Right cardiac atrium (tissue), 5 donors: ENCODE results near the gene CELF1. TPM values are rescaled to one million over a fixed set of nuclear protein-coding genes. Genes with fewer than 3 reads are reported as not detected.

Experiments used
- polyA plus RNA-seq: library from polyadenylated mRNA; stranded (reverse); fragments of 200-250 nt; gene quantifications from one replicate; pipeline ENCODE4 v1.2.3, GENCODE V29; 2013
- total RNA-seq, 4 donors: library from RNA; stranded (reverse); fragmentation: NEBNext Ultra II Directional; extraction: Animal tissue kit (Norgen Biotek cat#: 25700); gene quantifications; one replicate each; pipeline ENCODE4 v1.2.1, GENCODE V29; 2021
- donor health status: healthy with polysubstance abuse.
- donor health status: DM: no; HTN: yes; CAD: no.
- donor health status: DM: no; HTN: no; CAD: no.
- donor health status: DM: no; HTN: yes; CAD: no; lungs with severe emphysema.
- donor health status: DM: yes; HTN: yes; CAD: no.

The CELF1 gene
- total and polyA plus RNA-seq, 5 donors: 26.9 to 79.8 (median 70.7) TPM

Other genes with a start within 250 kb of the CELF1 start
- gene MYBPC3, start 200.4 kb downstream of the CELF1 start, total RNA-seq: 1,000 to 10,000 TPM in 3 of 4 donors, 100 to 1,000 TPM in 1; 953 to 1,924 (median 1,412) TPM
- gene MYBPC3, start 200.4 kb downstream of the CELF1 start, polyA plus RNA-seq: 1,009 TPM
- 10 to 100 TPM; 11.6 to 24.1 (median 18.6) TPM for gene SPI1, start 174.6 kb downstream of the CELF1 start, total RNA-seq
- 5.9 TPM for gene SPI1, start 174.6 kb downstream of the CELF1 start, polyA plus RNA-seq
- gene SLC39A13, start 144.5 kb downstream of the CELF1 start, total RNA-seq: 10 to 100 TPM; 41.7 to 46.6 (median 44.9) TPM
- gene SLC39A13, start 144.5 kb downstream of the CELF1 start, polyA plus RNA-seq: 61.6 TPM
- 100 to 1,000 TPM; 122 to 162 (median 155) TPM for gene PSMC3, start 126.7 kb downstream of the CELF1 start, total RNA-seq
- 170 TPM for gene PSMC3, start 126.7 kb downstream of the CELF1 start, polyA plus RNA-seq
- gene RAPSN, start 104.0 kb downstream of the CELF1 start, total RNA-seq: under 1 TPM; 0.17 to 0.50 (median 0.39) TPM
- 0.23 TPM for gene RAPSN, start 104.0 kb downstream of the CELF1 start, polyA plus RNA-seq
- 10 to 100 TPM; 13.9 to 17.2 (median 15.3) TPM for gene PTPMT1, start 12.5 kb upstream of the CELF1 start, total RNA-seq
- gene PTPMT1, start 12.5 kb upstream of the CELF1 start, polyA plus RNA-seq: 22.5 TPM
- gene KBTBD4, start 25.8 kb upstream of the CELF1 start, total RNA-seq: 10 to 100 TPM; 14.2 to 18.1 (median 14.6) TPM
- gene KBTBD4, start 25.8 kb upstream of the CELF1 start, polyA plus RNA-seq: 8.1 TPM
- 100 to 1,000 TPM; 143 to 189 (median 165) TPM for gene NDUFS3, start 25.9 kb upstream of the CELF1 start, total RNA-seq
- 260 TPM for gene NDUFS3, start 25.9 kb upstream of the CELF1 start, polyA plus RNA-seq
- under 1 TPM in 2 of 4 donors, not detected in 2; 0.17 to 0.32 TPM for gene FAM180B, start 33.5 kb upstream of the CELF1 start, total RNA-seq
- gene FAM180B, start 33.5 kb upstream of the CELF1 start, polyA plus RNA-seq: 0.25 TPM
- gene C1QTNF4, start 41.3 kb upstream of the CELF1 start, total RNA-seq: under 1 TPM; 0.33 to 0.74 (median 0.48) TPM
- 0.68 TPM for gene C1QTNF4, start 41.3 kb upstream of the CELF1 start, polyA plus RNA-seq
- gene MTCH2, start 89.4 kb upstream of the CELF1 start, total RNA-seq: 10 to 100 TPM; 68.4 to 78.6 (median 74.1) TPM
- 43.9 TPM for gene MTCH2, start 89.4 kb upstream of the CELF1 start, polyA plus RNA-seq
- under 1 TPM; 0.18 to 0.47 (median 0.43) TPM for gene AGBL2, start 162.2 kb upstream of the CELF1 start, total RNA-seq
- gene AGBL2, start 162.2 kb upstream of the CELF1 start, polyA plus RNA-seq: 0.38 TPM
- gene FNBP4, start 214.2 kb upstream of the CELF1 start, total RNA-seq: 10 to 100 TPM; 36.2 to 49.0 (median 39.2) TPM
- gene FNBP4, start 214.2 kb upstream of the CELF1 start, polyA plus RNA-seq: 23.5 TPM